Upper lobe of left lung (tissue), 6 donors: ENCODE data around the gene SSBP3. TPM values are rescaled to one million over a fixed set of nuclear protein-coding genes. Genes with fewer than 3 reads are reported as not detected.

Source experiments
- ATAC-seq, 2 donors: fragments of 200-7000 bp; cut with Tn5 transposase; one replicate each; pipeline ENCODE4 v1.9.1; 2022; ENCODE audit warnings: mild to moderate bottlenecking in 2 of 2, moderate library complexity in 2 of 2; ENCODE audit not compliant: low FRiP score in 2 of 2
- DNase-seq, 2 donors: peaks; one replicate each; pipeline ENCODE4 v3.0.0-alpha.2; 2019 to 2020
- H3K27ac ChIP-seq, 4 donors: fragments of 200-600 bp; sonication (generic); one replicate each; pipeline ENCODE4 v1.5.1; 2016 to 2019
- H3K27me3 ChIP-seq, 4 donors: fragments of 200-600 bp; sonication (generic); one replicate each; pipeline ENCODE4 v1.5.1; 2017 to 2019
- H3K36me3 ChIP-seq, 4 donors: fragments of 200-600 bp; sonication (generic); one replicate each; pipeline ENCODE4 v1.5.1; 2016 to 2019
- H3K4me1 ChIP-seq, 4 donors: fragments of 200-600 bp; sonication (generic); one replicate each; pipeline ENCODE4 v1.5.1; 2018 to 2019
- H3K4me3 ChIP-seq, 4 donors: fragments of 200-600 bp; sonication (generic); one replicate each; pipeline ENCODE4 v1.5.1; 2017 to 2019; ENCODE audit warnings: mild to moderate bottlenecking in 2 of 4, moderate library complexity in 1 of 4
- H3K9me3 ChIP-seq, 4 donors: fragments of 200-600 bp; sonication (generic); one replicate each; pipeline ENCODE4 v1.5.1; 2018 to 2019
- CTCF ChIP-seq, 6 experiments: fragments of 450-650 bp in 4 of 6; fragments of 200-600 bp in 2 of 6; sonication (generic) in 2 of 6; IDR thresholded peaks; one replicate each; pipeline ENCODE4 v1.5.1; 2016 to 2019; ENCODE audit warnings: antibody characterized with exemption in 6 of 6
- EP300 ChIP-seq, 4 donors: sonication (generic); formaldehyde crosslinking; IDR thresholded peaks; one replicate each; pipeline ENCODE4 v1.5.1; 2017; ENCODE audit warnings: antibody characterized with exemption in 4 of 4, control low read depth in 2 of 4
- POLR2A ChIP-seq, 4 donors: fragments of 450-650 bp; IDR thresholded peaks; one replicate each; pipeline ENCODE4 v1.5.1; 2016 to 2017; ENCODE audit warnings: antibody characterized with exemption in 4 of 4, mild to moderate bottlenecking in 2 of 4
- POLR2AphosphoS5 ChIP-seq, 2 donors: sonication (generic); formaldehyde crosslinking; IDR thresholded peaks; one replicate each; pipeline ENCODE4 v1.5.1; 2017; ENCODE audit warnings: antibody characterized with exemption in 2 of 2
- WGBS, 2 donors: methylation state at CpG; one replicate each; pipeline ENCODE4 v1.1.5; 2017 to 2018; 5-methylcytosine and 5-hydroxymethylcytosine counted together
- total RNA-seq, 6 donors: library from RNA; depleted of rRNA in 4 of 6; stranded (reverse); fragments of >200 nt in 4 of 6; gene quantifications; one replicate each; pipeline versions ENCODE4 v1.1.0 to v1.2.1, GENCODE V29; 2016 to 2021
- donor health status: DM: no; HTN: no; CAD: no; lungs with moderate emphysema.
- donor health status: DM: no; HTN: yes; CAD: no; lungs with severe emphysema.

The SSBP3 gene
- total RNA-seq, 6 donors from 2014 or later = 17.8 to 35.6 (median 26.4) TPM

DNA sequence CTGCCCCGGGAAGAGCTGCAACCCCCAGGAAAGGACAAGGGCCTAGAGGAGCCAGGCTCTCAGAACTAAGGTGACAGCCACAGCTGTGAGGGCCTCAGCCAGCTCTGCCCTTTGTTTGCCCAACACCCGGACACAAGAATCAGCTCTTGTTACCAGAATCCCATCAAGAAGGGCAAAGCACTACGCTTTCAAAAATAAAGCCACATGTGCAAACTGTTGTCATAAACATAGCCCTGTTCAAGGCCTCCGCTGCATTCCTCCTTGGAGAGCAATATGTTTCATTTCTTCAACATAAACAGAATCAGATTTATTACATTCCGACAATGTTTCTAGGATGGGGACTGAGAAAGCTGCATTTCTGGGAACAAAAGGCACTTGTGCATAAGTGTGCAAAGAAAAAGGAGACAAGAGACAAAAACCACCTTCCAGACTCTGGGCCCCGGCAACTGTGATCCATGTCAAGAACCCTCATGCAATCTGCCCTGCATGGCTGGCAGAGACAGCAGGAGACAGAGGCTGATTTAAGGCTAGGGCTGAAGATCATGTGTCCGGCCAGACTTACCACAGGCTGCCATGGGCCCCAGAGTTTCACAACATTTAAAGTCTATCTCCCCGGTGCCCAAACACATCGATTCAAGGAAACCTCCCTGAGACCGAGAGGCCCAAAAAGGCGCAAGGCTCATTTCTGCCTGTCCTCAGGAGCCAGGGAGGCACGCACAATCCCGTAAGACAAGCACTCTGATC lies 71.0 kb downstream of the SSBP3 start:
- Histone ChIP-seq H3K9me3 (no peaks in the 10 kb centered on the region), H3K4me1 (peaks cover 52 to 69% (median 61%) of the 10 kb centered on the region in 4 donors), H3K27me3 (no peaks in the 10 kb centered on the region), H3K4me3 (peak overlapping the region in 2 of 4 donors; percentile 4 to 17), H3K27ac (peak overlapping the region; percentile 79 to 89 (median 83)), H3K36me3 (no peaks in the 10 kb centered on the region)
- DNase-seq (peak in 1 of 2 donors; percentile 39), ATAC-seq (peak; percentile 34 to 56)
- no peak for TF ChIP-seq POLR2AphosphoS5 (IDR thresholded peaks at IDR 0.05)
- WGBS, 2 donors = 22 to 33% methylated on average over 12 to 13 of the region's 13 CpGs

DNA sequence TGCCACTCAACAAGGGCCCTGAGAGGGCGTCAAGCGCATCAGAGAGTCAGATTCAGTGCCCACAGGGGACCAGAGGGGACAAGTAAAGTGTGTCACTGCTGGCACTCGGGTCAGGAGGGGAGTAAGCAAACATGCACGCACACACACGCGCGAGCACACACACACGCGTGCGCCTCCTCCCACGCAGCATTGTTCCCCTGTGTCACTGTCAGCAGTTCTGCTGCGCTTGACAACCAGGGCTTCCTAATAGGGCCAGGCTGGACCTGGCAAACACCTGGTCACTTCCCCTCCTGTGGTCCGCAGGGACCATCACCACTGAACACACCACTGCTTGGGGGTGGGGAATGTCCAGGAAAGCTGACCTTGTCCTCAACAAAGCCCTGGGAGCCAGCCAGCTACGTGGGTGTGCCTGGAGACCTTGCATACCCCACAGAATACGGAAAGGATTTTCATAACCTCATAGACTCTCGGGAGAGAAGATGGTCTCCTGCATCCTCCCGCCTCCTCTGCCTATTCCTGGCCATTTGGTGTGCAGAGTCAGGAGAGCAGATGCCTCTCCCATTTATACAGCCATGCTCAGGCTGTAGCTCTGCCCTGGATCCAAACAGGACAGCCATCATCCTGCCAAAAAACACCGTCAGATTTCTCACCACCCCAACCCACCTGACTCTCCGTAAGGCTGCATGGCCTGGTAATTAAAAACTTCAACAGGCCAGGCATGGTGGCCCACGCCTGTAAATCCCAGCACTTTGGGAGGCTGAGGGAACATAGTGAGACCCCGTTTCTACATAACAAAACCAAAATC lies 73.2 kb downstream of the SSBP3 start:
- 75 to 77% methylated on average over 21 of the region's 21 CpGs for WGBS, 2 donors
- no peak overlapping the region for H3K4me3 ChIP-seq
- no peaks in the 10 kb centered on the region for H3K36me3 ChIP-seq
- DNase-seq = peak in 1 of 2 donors; percentile 50
- no peaks in the 10 kb centered on the region for H3K9me3 ChIP-seq
- peak overlapping the region in 3 of 4 donors; percentile 46 to 89 (median 85) for H3K27ac ChIP-seq
- no peaks in the 10 kb centered on the region for H3K27me3 ChIP-seq
- ATAC-seq = no peak
- no peak for TF ChIP-seq POLR2AphosphoS5 (IDR thresholded peaks at IDR 0.05)
- TF ChIP-seq EP300 (IDR thresholded peaks at IDR 0.05) = no peak
- TF ChIP-seq CTCF (IDR thresholded peaks at IDR 0.05) = no peak
- TF ChIP-seq POLR2A (IDR thresholded peaks at IDR 0.05) = no peak
- peaks cover 52 to 75% (median 66%) of the 10 kb centered on the region in 4 donors for H3K4me1 ChIP-seq

DNA sequence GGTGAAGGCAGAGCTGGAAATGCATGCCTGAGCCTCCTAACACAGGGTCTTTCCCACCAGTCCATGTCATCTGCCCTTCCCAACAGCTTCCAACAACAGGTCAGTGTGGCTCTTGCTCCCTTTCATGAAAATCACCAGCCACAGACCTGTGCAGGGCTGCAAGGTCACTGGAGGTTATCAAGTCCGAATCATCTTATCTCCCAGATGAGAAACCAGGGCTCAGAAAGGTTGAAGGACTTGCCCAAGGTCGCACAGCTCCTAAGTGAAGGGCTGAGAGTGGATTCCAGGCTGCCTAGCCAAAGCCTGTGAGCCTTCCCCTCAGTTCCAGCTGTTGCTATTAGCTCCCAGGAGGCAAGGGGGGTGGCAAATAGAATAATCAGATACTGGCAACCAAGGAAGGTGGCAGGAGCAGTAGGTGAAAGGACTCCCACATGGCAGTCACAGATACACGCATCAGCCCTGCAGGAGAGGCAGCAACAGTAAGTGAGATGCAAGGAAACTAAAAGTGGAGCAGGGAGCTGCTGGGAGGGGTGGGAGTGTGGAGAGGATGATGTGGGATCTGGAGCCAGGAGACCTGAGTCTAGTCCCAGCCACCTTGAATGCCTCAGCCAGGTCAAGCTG lies 74.2 kb downstream of the SSBP3 start:
- no peak for ATAC-seq
- no peak overlapping the region for H3K4me3 ChIP-seq
- no peaks in the 10 kb centered on the region for H3K27me3 ChIP-seq
- no peaks in the 10 kb centered on the region for H3K36me3 ChIP-seq
- WGBS, 2 donors = 88 to 90% methylated on average over 2 to 3 of the region's 3 CpGs
- TF ChIP-seq POLR2A (IDR thresholded peaks at IDR 0.05) (no peak), POLR2AphosphoS5 (IDR thresholded peaks at IDR 0.05) (no peak), EP300 (IDR thresholded peaks at IDR 0.05) (no peak), CTCF (IDR thresholded peaks at IDR 0.05) (no peak)
- no peak for DNase-seq
- H3K4me1 ChIP-seq = peaks cover 60 to 77% (median 71%) of the 10 kb centered on the region in 4 donors
- no peaks in the 10 kb centered on the region for H3K9me3 ChIP-seq
- peak overlapping the region; percentile 6 to 89 (median 56) for H3K27ac ChIP-seq

DNA sequence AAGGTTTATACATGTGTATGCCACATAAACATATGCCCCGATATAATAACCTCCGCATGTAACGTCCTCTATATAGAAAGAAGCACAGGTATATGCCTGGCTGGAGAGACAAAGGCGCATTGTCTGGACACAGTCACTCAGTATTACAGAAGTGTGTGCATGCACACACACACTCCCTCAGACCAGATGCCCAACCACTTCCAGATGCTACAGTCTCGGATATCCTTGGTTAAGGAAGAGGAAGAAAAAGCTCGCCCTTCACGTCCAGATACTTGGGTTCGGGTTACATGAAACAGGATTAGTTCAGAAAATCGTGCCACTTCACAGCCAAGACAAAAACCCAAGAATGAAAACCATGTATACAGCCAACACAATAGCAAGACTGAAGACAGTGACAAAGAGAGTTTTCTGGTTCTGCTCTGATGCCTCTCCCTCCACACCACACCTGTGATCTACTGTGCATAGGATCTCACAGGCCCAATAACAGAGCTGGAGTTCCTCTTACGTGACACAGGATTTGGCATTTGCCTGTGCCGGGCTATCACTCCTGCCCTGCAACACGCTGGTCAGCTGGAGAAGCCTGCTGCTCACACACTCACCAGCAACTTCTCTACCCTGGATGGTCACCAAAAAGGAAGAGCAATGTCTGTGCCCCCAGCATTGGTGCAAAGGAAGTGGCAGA lies 75.0 kb downstream of the SSBP3 start:
- H3K36me3 ChIP-seq = no peaks in the 10 kb centered on the region
- H3K9me3 ChIP-seq = no peaks in the 10 kb centered on the region
- H3K27me3 ChIP-seq = no peaks in the 10 kb centered on the region
- ATAC-seq (no peak), DNase-seq (no peak)
- TF ChIP-seq CTCF (IDR thresholded peaks at IDR 0.05) (no peak), EP300 (IDR thresholded peaks at IDR 0.05) (no peak), POLR2AphosphoS5 (IDR thresholded peaks at IDR 0.05) (no peak), POLR2A (IDR thresholded peaks at IDR 0.05) (no peak)
- H3K27ac ChIP-seq = peak overlapping the region in 3 of 4 donors; percentile 6 to 85 (median 26)
- H3K4me1 ChIP-seq = peaks cover 61 to 77% (median 69%) of the 10 kb centered on the region in 4 donors
- 72 to 73% methylated on average over 12 of the region's 12 CpGs for WGBS, 2 donors
- H3K4me3 ChIP-seq = no peak overlapping the region
